ENCODE data around the gene BAD.

Gene BAD

GRCh38 chr11:64244966-64245365 is 39.5 kb downstream of the BAD start:
- no peaks in the 10 kb centered on the region for H3K27me3 ChIP-seq (replicated peaks in 2 of 5; ENCODE audit: control insufficient read depth in 4 of 5, insufficient read depth in 5 of 5, low read length in 4 of 5)
- peak overlapping the region; percentile 46 to 75 for H3K27ac ChIP-seq (ENCODE audit: insufficient read depth in 1 of 2, low read depth in 1 of 2, low read length in 2 of 2, poor library complexity in 1 of 2, severe bottlenecking in 2 of 2)
- H3K4me3 ChIP-seq (ENCODE audit: control insufficient read depth in 1 of 7, extremely low read depth in 1 of 7, insufficient read depth in 4 of 7, low read depth in 2 of 7, low read length in 6 of 7) = peak overlapping the region in 6 of 7 experiments; percentile 2 to 98 (median 86)
- peaks cover 2 to 75% (median 72%) of the 10 kb centered on the region in 4 experiments for H3K4me1 ChIP-seq (ENCODE audit: control extremely low read depth in 1 of 4, control insufficient read depth in 4 of 4, insufficient read depth in 4 of 4, low read length in 3 of 4)
- DNase-seq = no peak
- no peaks in the 10 kb centered on the region for H3K9me3 ChIP-seq (ENCODE audit: control extremely low read depth in 1 of 5, control insufficient read depth in 4 of 5, insufficient read depth in 2 of 5, low read depth in 1 of 5, low read length in 4 of 5)
- WGBS (ENCODE audit: insufficient coverage) = 54% methylated on average over 3 of the region's 6 CpGs
- POLR2A ChIA-PET = interaction anchor here (0.6 to 7.6 kb wide), 7 partner anchors 15 to 498 kb away, joined by 3 to 74 read pairs (median 4); partner anchors contain the start of genes DNAJC4, FERMT3, NUDT22 and STIP1
- peaks cover 0 to 20% (median 12%) of the 10 kb centered on the region in 4 experiments for H3K36me3 ChIP-seq (ENCODE audit: control insufficient read depth in 4 of 4, insufficient read depth in 4 of 4, low read length in 3 of 4)
- CTCF ChIA-PET = interaction anchor here (0.7 to 12.2 kb wide), 12 partner anchors 10 to 110 kb away, joined by 3 to 177 read pairs (median 4); partner anchors contain the start of genes CATSPERZ, FERMT3 and VEGFB

- Histone ChIP-seq H3K36me3 (ENCODE audit: control insufficient read depth in 4 of 4, insufficient read depth in 4 of 4, low read length in 3 of 4) (peaks cover 0 to 20% (median 12%) of the 10 kb centered on the region in 4 experiments), H3K4me3 (ENCODE audit: control insufficient read depth in 1 of 7, extremely low read depth in 1 of 7, insufficient read depth in 4 of 7, low read depth in 2 of 7, low read length in 6 of 7) (no peak overlapping the region), H3K27me3 (replicated peaks in 2 of 5; ENCODE audit: control insufficient read depth in 4 of 5, insufficient read depth in 5 of 5, low read length in 4 of 5) (no peaks in the 10 kb centered on the region), H3K27ac (ENCODE audit: insufficient read depth in 1 of 2, low read depth in 1 of 2, low read length in 2 of 2, poor library complexity in 1 of 2, severe bottlenecking in 2 of 2) (no peak overlapping the region), H3K9me3 (ENCODE audit: control extremely low read depth in 1 of 5, control insufficient read depth in 4 of 5, insufficient read depth in 2 of 5, low read depth in 1 of 5, low read length in 4 of 5) (no peaks in the 10 kb centered on the region), H3K4me1 (ENCODE audit: control extremely low read depth in 1 of 4, control insufficient read depth in 4 of 4, insufficient read depth in 4 of 4, low read length in 3 of 4) (peaks cover 4 to 72% (median 67%) of the 10 kb centered on the region in 4 experiments)
- CTCF ChIA-PET = interaction anchor here (1.1 to 12.2 kb wide), 9 partner anchors 8 to 60 kb away, joined by 3 to 177 read pairs (median 9); partner anchors contain the start of genes CATSPERZ, FERMT3, NUDT22 and PLCB3
- WGBS (ENCODE audit: insufficient coverage) = 88% methylated on average over 2 of the region's 5 CpGs
- POLR2A ChIA-PET = interaction anchor here (1.0 to 7.6 kb wide), 2 partner anchors 18 to 38 kb away, joined by 4 to 74 read pairs; partner anchors contain the start of genes FERMT3, NUDT22 and TRPT1
- DNase-seq = no peak
Measured at GRCh38 chr11:64244107-64244506, 40.4 kb downstream of the BAD start.

- no peak for DNase-seq
- peaks cover 4 to 70% (median 61%) of the 10 kb centered on the region in 4 experiments for H3K4me1 ChIP-seq (ENCODE audit: control extremely low read depth in 1 of 4, control insufficient read depth in 4 of 4, insufficient read depth in 4 of 4, low read length in 3 of 4)
- peaks cover 0 to 26% (median 17%) of the 10 kb centered on the region in 4 experiments for H3K36me3 ChIP-seq (ENCODE audit: control insufficient read depth in 4 of 4, insufficient read depth in 4 of 4, low read length in 3 of 4)
- H3K9me3 ChIP-seq (ENCODE audit: control extremely low read depth in 1 of 5, control insufficient read depth in 4 of 5, insufficient read depth in 2 of 5, low read depth in 1 of 5, low read length in 4 of 5) = no peaks in the 10 kb centered on the region
- H3K27me3 ChIP-seq (replicated peaks in 2 of 5; ENCODE audit: control insufficient read depth in 4 of 5, insufficient read depth in 5 of 5, low read length in 4 of 5) = no peaks in the 10 kb centered on the region
- CTCF ChIA-PET = interaction anchor here (1.7 to 12.2 kb wide), 8 partner anchors 8 to 60 kb away, joined by 3 to 177 read pairs (median 10); partner anchors contain the start of genes CATSPERZ, FERMT3, NUDT22 and PLCB3
- 100% methylated on average over 5 of the region's 8 CpGs for WGBS (ENCODE audit: insufficient coverage)
- peak overlapping the region in 1 of 7 experiments; percentile 1 for H3K4me3 ChIP-seq (ENCODE audit: control insufficient read depth in 1 of 7, extremely low read depth in 1 of 7, insufficient read depth in 4 of 7, low read depth in 2 of 7, low read length in 6 of 7)
- no peak overlapping the region for H3K27ac ChIP-seq (ENCODE audit: insufficient read depth in 1 of 2, low read depth in 1 of 2, low read length in 2 of 2, poor library complexity in 1 of 2, severe bottlenecking in 2 of 2)
- POLR2A ChIA-PET = interaction anchor here (0.7 to 7.6 kb wide), 3 partner anchors 17 to 37 kb away, joined by 3 to 74 read pairs (median 3); partner anchors contain the start of genes FERMT3 and NUDT22
Measured at GRCh38 chr11:64243236-64243854, 41.1 kb downstream of the BAD start.

- Histone ChIP-seq H3K27ac (ENCODE audit: insufficient read depth in 1 of 2, low read depth in 1 of 2, low read length in 2 of 2, poor library complexity in 1 of 2, severe bottlenecking in 2 of 2) (peak overlapping the region; percentile 96 to 97), H3K4me3 (ENCODE audit: control insufficient read depth in 1 of 7, extremely low read depth in 1 of 7, insufficient read depth in 4 of 7, low read depth in 2 of 7, low read length in 6 of 7) (peak overlapping the region; percentile 69 to 91 (median 85)), H3K36me3 (ENCODE audit: control insufficient read depth in 4 of 4, insufficient read depth in 4 of 4, low read length in 3 of 4) (peaks cover 0 to 37% (median 28%) of the 10 kb centered on the region in 4 experiments), H3K9me3 (ENCODE audit: control extremely low read depth in 1 of 5, control insufficient read depth in 4 of 5, insufficient read depth in 2 of 5, low read depth in 1 of 5, low read length in 4 of 5) (no peaks in the 10 kb centered on the region), H3K4me1 (ENCODE audit: control extremely low read depth in 1 of 4, control insufficient read depth in 4 of 4, insufficient read depth in 4 of 4, low read length in 3 of 4) (peaks cover 4 to 56% (median 50%) of the 10 kb centered on the region in 4 experiments), H3K27me3 (replicated peaks in 2 of 5; ENCODE audit: control insufficient read depth in 4 of 5, insufficient read depth in 5 of 5, low read length in 4 of 5) (no peaks in the 10 kb centered on the region)
- 0% methylated on average over 49 of the region's 63 CpGs for WGBS (ENCODE audit: insufficient coverage)
- CTCF ChIA-PET = interaction anchor here (0.6 to 12.2 kb wide), 9 partner anchors 10 to 533 kb away, joined by 3 to 177 read pairs (median 4); partner anchors contain the start of genes CATSPERZ, FERMT3 and PLCB3
- POLR2A ChIA-PET = interaction anchor here (0.6 to 7.6 kb wide), 10 partner anchors 10 to 151 kb away, joined by 3 to 74 read pairs (median 3); partner anchors contain the start of genes DNAJC4, FERMT3, PRDX5 and TRMT112
- DNase-seq = peak; percentile 98 to 99 (median 99)
Measured at GRCh38 chr11:64241491-64242374, 42.7 kb downstream of the BAD start.

GRCh38 chr11:64241241-64241490 is 43.3 kb downstream of the BAD start:
- CTCF ChIA-PET = interaction anchor here (0.6 to 12.2 kb wide), 6 partner anchors 18 to 533 kb away, joined by 3 to 177 read pairs (median 4); partner anchors contain the start of gene FERMT3
- no peak for DNase-seq
- no peaks in the 10 kb centered on the region for H3K9me3 ChIP-seq (ENCODE audit: control extremely low read depth in 1 of 5, control insufficient read depth in 4 of 5, insufficient read depth in 2 of 5, low read depth in 1 of 5, low read length in 4 of 5)
- H3K27ac ChIP-seq (ENCODE audit: insufficient read depth in 1 of 2, low read depth in 1 of 2, low read length in 2 of 2, poor library complexity in 1 of 2, severe bottlenecking in 2 of 2) = peak overlapping the region; percentile 96 to 97
- WGBS (ENCODE audit: insufficient coverage) = 0% methylated on average over 18 of the region's 24 CpGs
- H3K4me3 ChIP-seq (ENCODE audit: control insufficient read depth in 1 of 7, extremely low read depth in 1 of 7, insufficient read depth in 4 of 7, low read depth in 2 of 7, low read length in 6 of 7) = peak overlapping the region; percentile 69 to 91 (median 85)
- peaks cover 0 to 37% (median 28%) of the 10 kb centered on the region in 4 experiments for H3K36me3 ChIP-seq (ENCODE audit: control insufficient read depth in 4 of 4, insufficient read depth in 4 of 4, low read length in 3 of 4)
- no peaks in the 10 kb centered on the region for H3K27me3 ChIP-seq (replicated peaks in 2 of 5; ENCODE audit: control insufficient read depth in 4 of 5, insufficient read depth in 5 of 5, low read length in 4 of 5)
- peaks cover 4 to 56% (median 50%) of the 10 kb centered on the region in 4 experiments for H3K4me1 ChIP-seq (ENCODE audit: control extremely low read depth in 1 of 4, control insufficient read depth in 4 of 4, insufficient read depth in 4 of 4, low read length in 3 of 4)
- POLR2A ChIA-PET = interaction anchor here (0.6 to 7.6 kb wide), 10 partner anchors 10 to 150 kb away, joined by 3 to 74 read pairs (median 3); partner anchors contain the start of genes DNAJC4, FERMT3, PRDX5 and TRMT112

GRCh38 chr11:64240435-64241240 is 43.8 kb downstream of the BAD start, which contains the start of gene FKBP2:
TSS of gene FKBP2 (plus strand) at chr11:64241095. CDS start at chr11:64242388, 1,293 bp downstream.
- Histone ChIP-seq H3K27ac (ENCODE audit: insufficient read depth in 1 of 2, low read depth in 1 of 2, low read length in 2 of 2, poor library complexity in 1 of 2, severe bottlenecking in 2 of 2) (peak within 1 kb of the TSS; percentile 96 to 97), H3K4me3 (ENCODE audit: control insufficient read depth in 1 of 7, extremely low read depth in 1 of 7, insufficient read depth in 4 of 7, low read depth in 2 of 7, low read length in 6 of 7) (peak within 1 kb of the TSS; percentile 69 to 91 (median 85)), H3K27me3 (replicated peaks in 2 of 5; ENCODE audit: control insufficient read depth in 4 of 5, insufficient read depth in 5 of 5, low read length in 4 of 5) (no peaks in the 10 kb centered on the region), H3K36me3 (ENCODE audit: control insufficient read depth in 4 of 4, insufficient read depth in 4 of 4, low read length in 3 of 4) (peaks cover 0 to 37% (median 28%) of the 10 kb centered on the region in 4 experiments), H3K4me1 (ENCODE audit: control extremely low read depth in 1 of 4, control insufficient read depth in 4 of 4, insufficient read depth in 4 of 4, low read length in 3 of 4) (peaks cover 4 to 56% (median 49%) of the 10 kb centered on the region in 4 experiments), H3K9me3 (ENCODE audit: control extremely low read depth in 1 of 5, control insufficient read depth in 4 of 5, insufficient read depth in 2 of 5, low read depth in 1 of 5, low read length in 4 of 5) (no peaks in the 10 kb centered on the region)
- POLR2A ChIA-PET = interaction anchor here (0.6 to 7.6 kb wide), 11 partner anchors 9 to 150 kb away, joined by 3 to 74 read pairs (median 3); partner anchors contain the start of genes DNAJC4, FERMT3, PRDX5 and TRMT112
- 2% methylated on average over 46 of the region's 58 CpGs for WGBS (ENCODE audit: insufficient coverage)
- peak; percentile 96 to 98 (median 98) for DNase-seq
- CTCF ChIA-PET = interaction anchor here (0.6 to 12.2 kb wide), 7 partner anchors 17 to 534 kb away, joined by 3 to 177 read pairs (median 4); partner anchors contain the start of gene FERMT3

Data from common myeloid progenitor, CD34-positive (primary cell).